GM23338 (cell line): ENCODE data around the gene UNC79.

ENCODE experiments used
- CREB1 ChIP-seq: fragments of 250-450 bp; sonication (Bioruptor Pico); IDR thresholded peaks from 2 replicates; pipeline ENCODE4 v1.5.0; 2020; ENCODE audit warnings: low read depth, mild to moderate bottlenecking, moderate library complexity
- EZH2 ChIP-seq: fragments of 200-600 bp; sonication (generic); IDR thresholded peaks from one replicate; pipeline ENCODE4 v1.8.0; 2017; ENCODE audit warnings: antibody characterized with exemption, mild to moderate bottlenecking, low read depth; ENCODE audit not compliant: unreplicated experiment
- EZH2phosphoT487 ChIP-seq: fragments of 200-600 bp; sonication (generic); IDR thresholded peaks from one replicate; pipeline ENCODE4 v1.8.1; 2018; ENCODE audit warnings: antibody characterized with exemption; ENCODE audit not compliant: unreplicated experiment
- NANOG ChIP-seq: IDR thresholded peaks from 2 replicates; pipeline ENCODE4 v1.6.1; 2016; ENCODE audit warnings: antibody characterized with exemption, borderline replicate concordance
- POLR2AphosphoS5 ChIP-seq: IDR thresholded peaks from 2 replicates; pipeline ENCODE4 v1.6.1; 2016; ENCODE audit warnings: antibody characterized with exemption, low read depth
- TF ChIP-seq, protein P1 (sequence below), 2 experiments: fragments of 200-600 bp in 1 of 2; sonication (generic) in 1 of 2; conservative IDR thresholded peaks; 2 replicates each; pipeline versions ENCODE4 v1.5.1 to v1.6.1; 2016 to 2017; ENCODE audit warnings: antibody characterized with exemption in 2 of 2, low read depth in 2 of 2, mild to moderate bottlenecking in 2 of 2, moderate library complexity in 1 of 2

DNA sequence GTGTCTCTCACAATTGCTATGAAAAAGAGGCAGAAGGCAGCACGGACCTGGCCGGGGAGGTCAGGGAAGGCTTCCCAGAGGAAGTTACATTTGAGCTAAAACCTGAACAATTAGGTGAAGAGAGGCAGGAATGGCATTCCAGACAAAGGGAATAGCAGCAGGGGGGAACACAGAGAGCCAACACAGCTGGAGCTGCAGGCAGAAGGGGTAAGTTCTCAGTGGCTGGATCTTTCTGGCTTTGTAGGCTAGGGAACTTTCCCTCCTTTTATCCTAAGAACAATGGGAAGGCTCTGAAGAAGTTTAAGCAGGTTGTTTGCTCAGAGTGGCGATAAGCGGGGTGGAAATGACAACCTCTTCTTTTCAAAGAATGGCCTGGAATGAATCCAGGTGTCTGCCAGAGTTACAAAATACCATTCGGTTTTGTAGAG, 257.5 kb downstream of the UNC79 start:
- TF ChIP-seq, protein P1, sequence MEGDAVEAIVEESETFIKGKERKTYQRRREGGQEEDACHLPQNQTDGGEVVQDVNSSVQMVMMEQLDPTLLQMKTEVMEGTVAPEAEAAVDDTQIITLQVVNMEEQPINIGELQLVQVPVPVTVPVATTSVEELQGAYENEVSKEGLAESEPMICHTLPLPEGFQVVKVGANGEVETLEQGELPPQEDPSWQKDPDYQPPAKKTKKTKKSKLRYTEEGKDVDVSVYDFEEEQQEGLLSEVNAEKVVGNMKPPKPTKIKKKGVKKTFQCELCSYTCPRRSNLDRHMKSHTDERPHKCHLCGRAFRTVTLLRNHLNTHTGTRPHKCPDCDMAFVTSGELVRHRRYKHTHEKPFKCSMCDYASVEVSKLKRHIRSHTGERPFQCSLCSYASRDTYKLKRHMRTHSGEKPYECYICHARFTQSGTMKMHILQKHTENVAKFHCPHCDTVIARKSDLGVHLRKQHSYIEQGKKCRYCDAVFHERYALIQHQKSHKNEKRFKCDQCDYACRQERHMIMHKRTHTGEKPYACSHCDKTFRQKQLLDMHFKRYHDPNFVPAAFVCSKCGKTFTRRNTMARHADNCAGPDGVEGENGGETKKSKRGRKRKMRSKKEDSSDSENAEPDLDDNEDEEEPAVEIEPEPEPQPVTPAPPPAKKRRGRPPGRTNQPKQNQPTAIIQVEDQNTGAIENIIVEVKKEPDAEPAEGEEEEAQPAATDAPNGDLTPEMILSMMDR (conservative IDR thresholded peaks at IDR 0.05; ENCODE audit: low read depth in 2 of 2), result no peak
- TF ChIP-seq POLR2AphosphoS5 (no peak), CREB1 (no peak), EZH2 (no peak), NANOG (peak; percentile 42; the same call in 1 of the 2 replicates), EZH2phosphoT487 (no peak)
